SU-DHL-6 (cell line): Measurements from ENCODE around the gene PHF21B.

ENCODE experiments used
- H2AFZ ChIP-seq: fragments of 200-600 bp; sonication (generic); 2 replicates; pipeline ENCODE4 v1.6.1; 2014; ENCODE audit warnings: low read depth, mild to moderate bottlenecking, moderate library complexity, mixed read lengths, antibody characterized with exemption, low read length; ENCODE audit not compliant: severe bottlenecking
- H3F3A ChIP-seq: fragments of 200-600 bp; shearing (Covaris generic); 2 replicates; pipeline ENCODE4 v1.6.0; 2016; ENCODE audit warnings: antibody characterized with exemption, mild to moderate bottlenecking; ENCODE audit not compliant: insufficient read depth
- H3K27ac ChIP-seq: fragments of 200-600 bp; sonication (generic); 2 replicates; pipeline ENCODE4 v1.5.1; 2016; ENCODE audit warnings: low read depth, mild to moderate bottlenecking, low read length, moderate library complexity, mixed read lengths
- H3K27me3 ChIP-seq: fragments of 200-600 bp; sonication (generic), shearing (Covaris generic); 2 replicates; pipeline ENCODE4 v1.6.0; 2014; ENCODE audit warnings: mild to moderate bottlenecking, low read length
- H3K36me3 ChIP-seq: fragments of 200-600 bp; sonication (generic); 2 replicates; pipeline ENCODE4 v1.6.1; 2014; ENCODE audit warnings: mild to moderate bottlenecking, low read length, mixed read lengths
- H3K4me2 ChIP-seq: fragments of 300-600, 200-600 bp; shearing (Covaris generic), sonication (generic); 2 replicates; pipeline ENCODE4 v1.6.0; 2014; ENCODE audit warnings: low read length, low read depth, mild to moderate bottlenecking; ENCODE audit not compliant: poor library complexity, severe bottlenecking
- H3K4me3 ChIP-seq: fragments of 200-600 bp; sonication (generic); 2 replicates; pipeline ENCODE4 v1.5.1; 2014; ENCODE audit warnings: antibody characterized with exemption, low read length, mild to moderate bottlenecking, mixed read lengths; ENCODE audit not compliant: insufficient read depth, poor library complexity, severe bottlenecking
- H3K79me2 ChIP-seq: fragments of 200-600 bp; sonication (generic); 2 replicates; pipeline ENCODE4 v1.6.1; 2014; ENCODE audit warnings: mild to moderate bottlenecking, low read length, moderate library complexity; ENCODE audit not compliant: insufficient read depth
- H3K9ac ChIP-seq: fragments of 200-600 bp; sonication (generic); 2 replicates; pipeline ENCODE4 v1.7.0; 2014; ENCODE audit warnings: mild to moderate bottlenecking, low read length
- H3K9me2 ChIP-seq: fragments of 200-600 bp; sonication (generic); replicated peaks from 2 replicates; pipeline ENCODE4 v1.6.1; 2014; ENCODE audit warnings: low read length; ENCODE audit not compliant: insufficient read depth
- H3K9me3 ChIP-seq: fragments of 200-600 bp; sonication (generic); 2 replicates; pipeline ENCODE4 v1.6.1; 2014; ENCODE audit warnings: low read length, mixed read lengths; ENCODE audit not compliant: insufficient read depth
- H4K20me1 ChIP-seq: fragments of 200-600 bp; sonication (generic); 2 replicates; pipeline ENCODE4 v1.6.1; 2014; ENCODE audit warnings: low read depth, mild to moderate bottlenecking, antibody characterized with exemption, low read length, moderate library complexity, mixed read lengths
- CTCF ChIP-seq: fragments of 200-600 bp; sonication (generic); IDR thresholded peaks from one replicate; pipeline ENCODE4 v1.5.1; 2017; ENCODE audit warnings: antibody characterized with exemption, mild to moderate bottlenecking, low read length, moderate library complexity; ENCODE audit not compliant: insufficient read depth, poor library complexity, severe bottlenecking
- EZH2phosphoT487 ChIP-seq: fragments of 200-600 bp; sonication (generic), shearing (Covaris generic); conservative IDR thresholded peaks from 2 replicates; pipeline ENCODE4 v1.6.1; 2018; ENCODE audit warnings: mild to moderate bottlenecking, antibody characterized with exemption, low read length, moderate library complexity, mixed read lengths

Gene PHF21B

DNA sequence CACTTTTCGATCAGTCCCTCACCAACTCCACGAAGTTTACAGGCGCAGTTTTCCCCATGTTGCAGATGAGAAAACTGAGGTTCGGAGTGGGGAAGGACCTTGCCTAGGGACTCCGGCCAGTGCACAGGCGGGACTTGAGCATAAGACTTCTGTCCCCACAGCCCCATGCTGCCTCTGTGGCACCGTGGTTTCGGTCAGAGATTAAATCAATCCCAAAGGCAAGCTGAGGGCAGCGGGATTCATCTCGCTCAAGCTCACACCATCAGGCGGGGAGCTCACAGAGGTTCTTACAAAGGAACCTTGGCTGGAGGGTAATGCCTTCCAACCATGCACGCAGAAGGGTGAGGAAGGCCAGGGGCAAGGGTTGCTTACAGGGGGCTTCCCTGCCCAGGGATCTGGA is 115.5 kb downstream of the PHF21B start:
- TF ChIP-seq CTCF (no peak), EZH2phosphoT487 (no peak)
- H3K79me2 ChIP-seq: no peaks in the 10 kb centered on the region
- no peak overlapping the region for H3K4me3 ChIP-seq
- no peaks in the 10 kb centered on the region for H4K20me1 ChIP-seq
- H3K9me2 ChIP-seq: no peaks in the 10 kb centered on the region
- H3K36me3 ChIP-seq: no peaks in the 10 kb centered on the region
- no peaks in the 10 kb centered on the region for H3K9me3 ChIP-seq
- H3K9ac ChIP-seq: no peak overlapping the region
- H3K4me2 ChIP-seq: no peak overlapping the region
- no peaks in the 10 kb centered on the region for H3K27me3 ChIP-seq
- H3K27ac ChIP-seq: no peak overlapping the region
- H3F3A ChIP-seq: no peaks in the 10 kb centered on the region
- H2AFZ ChIP-seq: no peak overlapping the region

DNA sequence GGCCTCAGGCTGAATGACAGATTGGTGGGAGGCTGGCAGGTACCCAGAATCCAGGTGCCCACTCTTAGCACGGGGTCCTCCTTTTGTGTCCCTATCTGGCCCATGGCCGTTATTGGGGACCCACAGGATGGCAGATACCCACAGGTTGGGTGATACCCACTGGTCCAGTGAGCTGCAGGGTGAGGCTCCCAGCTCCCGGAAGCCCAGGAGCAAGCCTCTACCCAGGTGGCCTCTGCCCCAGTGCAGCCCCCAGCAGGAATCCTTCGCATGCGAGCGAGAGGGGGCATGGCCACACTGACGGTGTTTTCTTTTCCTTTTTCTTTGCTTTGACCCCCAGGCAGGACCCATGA is 116.1 kb downstream of the PHF21B start:
- Histone ChIP-seq H2AFZ (no peak overlapping the region), H3K4me3 (no peak overlapping the region), H3K4me2 (no peak overlapping the region), H3K36me3 (no peaks in the 10 kb centered on the region), H3K9me3 (no peaks in the 10 kb centered on the region), H3K9ac (no peak overlapping the region), H3F3A (no peaks in the 10 kb centered on the region), H3K9me2 (no peaks in the 10 kb centered on the region), H4K20me1 (no peaks in the 10 kb centered on the region), H3K79me2 (no peaks in the 10 kb centered on the region), H3K27me3 (no peaks in the 10 kb centered on the region), H3K27ac (no peak overlapping the region)
- TF ChIP-seq CTCF (no peak), EZH2phosphoT487 (no peak)

DNA sequence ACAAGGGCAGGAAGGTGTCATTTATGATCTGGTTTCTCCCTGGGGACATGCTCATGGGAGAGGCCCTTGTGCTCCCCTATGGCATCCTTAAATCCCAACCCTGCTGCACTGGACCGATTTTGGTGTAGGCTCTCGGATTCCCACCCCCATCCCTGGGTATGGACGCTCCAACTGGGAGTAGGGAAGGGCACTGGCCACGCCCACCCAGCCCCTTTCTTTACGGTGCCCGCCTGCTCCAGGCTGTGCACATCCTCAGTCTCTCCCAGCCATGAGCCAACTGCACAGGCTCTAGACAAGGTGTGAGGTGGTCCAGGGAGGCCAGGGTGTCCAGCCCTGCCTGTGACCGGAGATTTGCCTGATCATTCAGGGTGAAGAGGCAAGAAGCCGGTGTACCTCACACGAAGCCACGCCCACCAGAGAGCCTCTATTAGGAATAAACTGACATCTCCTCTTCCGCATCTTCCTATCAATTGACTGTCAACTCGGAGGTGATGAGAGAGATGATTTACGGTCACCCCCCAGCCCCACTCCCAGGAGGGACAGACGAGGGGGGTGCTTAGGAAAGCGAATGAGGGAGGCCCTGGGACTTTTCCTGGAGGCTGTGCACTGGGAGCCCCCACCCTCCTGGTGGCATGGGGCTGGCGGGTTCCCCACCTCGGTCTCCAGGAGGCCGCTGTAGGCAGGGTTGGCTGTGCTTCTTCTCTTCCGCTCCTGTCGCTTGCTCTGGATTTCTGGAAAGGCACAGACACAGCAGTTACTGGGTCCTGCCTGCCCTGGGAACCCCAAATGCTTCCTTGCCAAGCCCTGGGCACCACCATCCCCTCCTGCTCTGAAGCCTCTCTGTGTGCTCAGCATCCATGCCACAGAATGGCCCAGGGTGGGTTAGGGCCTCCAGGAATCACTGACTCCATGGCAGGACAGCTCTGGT is 116.7 kb downstream of the PHF21B start:
- TF ChIP-seq EZH2phosphoT487 (no peak), CTCF (no peak)
- Histone ChIP-seq H4K20me1 (no peaks in the 10 kb centered on the region), H3K27ac (no peak overlapping the region), H3K4me3 (no peak overlapping the region), H3K27me3 (no peaks in the 10 kb centered on the region), H2AFZ (no peak overlapping the region), H3K9me3 (no peaks in the 10 kb centered on the region), H3K9ac (no peak overlapping the region), H3K4me2 (no peak overlapping the region), H3F3A (no peaks in the 10 kb centered on the region), H3K79me2 (no peaks in the 10 kb centered on the region), H3K9me2 (no peaks in the 10 kb centered on the region), H3K36me3 (no peaks in the 10 kb centered on the region)
